ENCODE results near the gene C1QL4.
A peak's percentile ranks its signal among the peaks of the same experiment; 100 is the strongest.
"Not testable (repeated sequence)": the region's sequence is repeated elsewhere in the genome, so short reads cannot be mapped to it uniquely, and the experiment has no call there.

The C1QL4 gene

GRCh38 chr12:49332891-49333371 is 4.1 kb downstream of the C1QL4 start:
- DNase-seq, result no peak

DNA sequence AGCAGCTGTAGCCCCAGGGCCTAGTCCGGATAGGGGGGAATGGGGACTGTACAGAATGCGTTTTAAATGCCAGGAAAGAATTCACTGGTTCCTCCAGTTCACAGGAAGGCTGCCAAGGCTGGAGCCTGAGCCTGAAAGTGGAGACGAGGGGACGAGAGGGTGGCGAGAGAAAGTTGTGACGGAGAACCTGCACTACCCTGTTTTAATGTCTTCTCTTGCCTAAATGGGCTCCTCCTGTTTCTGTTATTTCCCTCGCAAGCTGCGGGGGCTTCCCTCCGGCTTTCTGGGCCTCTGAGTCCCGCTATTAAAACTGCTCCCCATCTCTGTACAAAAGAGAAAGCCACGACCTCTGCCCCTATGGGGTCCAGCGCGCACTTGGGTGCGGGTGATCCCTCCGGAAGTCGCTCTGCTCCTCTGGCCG is 4.5 kb downstream of the C1QL4 start:
- DNase-seq, result no peak

DNA sequence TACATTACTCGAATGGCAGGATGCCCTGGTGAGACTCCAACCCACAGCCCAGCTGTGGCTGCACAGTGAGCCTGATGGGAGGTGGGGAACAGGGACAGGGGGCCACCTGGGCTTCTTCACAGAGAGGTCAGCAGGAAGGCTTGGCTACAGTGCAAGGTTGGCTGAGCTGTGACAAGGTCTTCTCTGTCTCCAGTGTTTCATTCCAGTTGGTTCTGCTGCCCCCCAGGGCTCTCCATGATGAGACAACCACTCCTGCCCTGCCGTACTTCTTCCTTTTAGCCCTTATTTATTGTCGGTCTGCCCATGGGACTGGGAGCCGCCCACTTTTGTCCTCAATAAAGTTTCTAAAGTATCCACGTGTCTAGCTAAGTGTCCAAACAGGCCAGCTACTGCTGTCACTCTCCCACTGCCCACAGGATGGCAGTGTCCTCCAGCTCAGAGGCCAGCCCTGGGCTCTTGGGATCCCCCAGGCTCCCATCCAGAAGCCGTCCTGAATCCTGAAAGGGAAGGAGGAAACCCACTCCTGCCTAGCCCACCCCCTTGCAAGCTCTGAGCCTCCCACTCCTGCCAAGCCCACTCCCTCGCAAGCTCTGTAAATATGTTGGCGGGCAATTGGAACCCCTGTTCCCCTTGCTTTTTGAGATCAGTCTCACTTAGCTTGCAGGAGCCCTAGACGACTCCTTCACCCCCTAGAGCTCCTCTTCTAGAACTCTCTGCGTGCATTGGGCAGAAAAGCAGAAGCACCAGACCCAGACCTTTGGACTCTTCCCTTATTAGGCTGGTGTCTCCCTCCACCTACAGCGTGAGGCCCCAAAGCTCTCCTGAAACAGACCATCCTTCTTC is 5.4 kb downstream of the C1QL4 start:
- DNase-seq, result no peak

GRCh38 chr12:49330631-49331379 is 6.2 kb downstream of the C1QL4 start:
- no peak for DNase-seq

GRCh38 chr12:49330032-49330619 is 6.9 kb downstream of the C1QL4 start:
- DNase-seq, result no peak

GRCh38 chr12:49328816-49329215 is 8.2 kb downstream of the C1QL4 start:
- no peak for DNase-seq

GRCh38 chr12:49327887-49328286 is 9.1 kb downstream of the C1QL4 start:
- no peak for DNase-seq

- DNase-seq, result no peak
These were observed 9.6 kb downstream of the C1QL4 start for GRCh38 chr12:49327368-49327767.

DNA sequence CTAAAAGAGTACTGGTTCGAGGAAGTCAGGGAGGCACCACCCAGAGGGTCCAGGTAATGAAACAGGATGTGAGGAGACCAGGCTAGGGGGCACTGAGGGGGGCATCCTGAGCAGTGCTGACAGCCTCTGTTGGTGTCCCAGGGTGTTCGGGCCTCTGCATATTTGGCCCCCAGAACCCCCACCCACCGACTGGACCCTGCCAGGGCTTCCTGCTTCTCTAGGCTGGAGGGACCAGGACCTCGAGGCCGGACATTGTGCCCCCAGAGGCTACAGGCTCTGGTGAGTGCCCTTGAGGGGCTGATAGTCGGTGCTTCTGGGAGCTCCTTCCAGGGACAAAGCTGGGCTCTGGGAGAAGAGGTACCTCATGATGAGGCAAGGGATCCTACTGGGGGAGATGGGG is 11.4 kb downstream of the C1QL4 start:
- DNase-seq, result no peak

- no peak for DNase-seq
These were observed 13.4 kb downstream of the C1QL4 start for GRCh38 chr12:49323524-49324097.

DNA sequence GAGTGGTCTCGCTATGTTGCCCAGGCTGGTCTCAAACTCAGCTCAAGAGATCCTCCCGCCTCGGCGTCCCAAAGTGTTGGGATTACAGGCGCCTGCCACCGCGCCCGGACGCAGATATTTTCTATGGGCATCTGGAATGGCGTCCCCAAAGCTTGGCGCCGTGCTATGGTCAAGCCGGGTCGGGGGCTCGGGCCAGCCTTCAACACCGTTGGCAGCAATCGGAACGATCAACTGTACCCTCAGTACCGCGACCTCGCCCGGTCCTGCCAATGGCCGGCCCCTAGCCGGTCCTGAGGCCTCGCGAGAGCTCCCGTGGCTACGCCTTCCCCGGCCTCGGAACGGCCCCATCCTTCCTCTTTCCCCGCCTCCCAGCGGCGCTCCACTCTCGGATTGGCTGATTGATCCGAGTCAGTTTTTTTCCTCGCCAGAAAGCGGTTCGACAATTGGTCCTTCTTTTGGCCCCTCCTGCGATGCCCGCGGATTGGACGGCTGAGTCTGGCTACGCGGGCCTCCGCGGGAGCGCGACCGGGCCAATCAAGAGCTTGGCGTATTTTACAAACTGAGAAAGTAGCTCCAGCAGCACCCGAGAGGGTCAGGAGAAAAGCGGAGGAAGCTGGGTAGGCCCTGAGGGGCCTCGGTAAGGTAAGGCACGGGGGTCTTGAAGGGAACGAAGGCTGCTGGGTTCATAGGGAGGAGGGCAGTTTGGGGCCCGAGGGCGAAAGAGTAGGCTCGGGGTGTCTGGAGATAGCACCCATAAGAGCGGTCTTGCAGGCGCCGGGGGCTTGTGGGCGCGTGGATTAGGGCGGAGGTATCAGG is 14.1 kb downstream of the C1QL4 start, which contains the start of gene TROAP:
Gene TROAP (plus strand): TSS at position 548 of the 816 bp plus-strand sequence. CDS start 354 bp downstream, outside the sequence.
- peak; percentile 96 for DNase-seq

DNA sequence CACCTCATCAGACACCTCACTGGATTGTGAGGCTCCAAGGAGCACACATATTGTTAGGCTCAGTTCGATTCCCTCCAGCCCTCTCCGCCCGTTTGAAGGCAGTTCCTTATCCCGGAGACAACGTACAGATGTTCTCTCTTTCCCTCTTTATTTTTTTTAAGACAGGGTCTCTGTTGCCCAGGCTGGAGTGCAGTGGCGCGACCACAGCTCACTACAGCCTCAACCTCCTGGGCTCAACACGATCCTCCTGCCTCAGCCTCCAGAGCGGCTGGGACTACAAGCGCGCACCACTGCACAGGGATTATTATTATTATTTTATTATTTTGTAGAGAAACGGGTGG is 14.7 kb downstream of the C1QL4 start:
- DNase-seq, result no peak

GRCh38 chr12:49320411-49321103 is 16.4 kb downstream of the C1QL4 start:
- DNase-seq, result not testable (repeated sequence)

GRCh38 chr12:49317118-49317517 is 19.9 kb downstream of the C1QL4 start:
- not testable (repeated sequence) for DNase-seq

DNA sequence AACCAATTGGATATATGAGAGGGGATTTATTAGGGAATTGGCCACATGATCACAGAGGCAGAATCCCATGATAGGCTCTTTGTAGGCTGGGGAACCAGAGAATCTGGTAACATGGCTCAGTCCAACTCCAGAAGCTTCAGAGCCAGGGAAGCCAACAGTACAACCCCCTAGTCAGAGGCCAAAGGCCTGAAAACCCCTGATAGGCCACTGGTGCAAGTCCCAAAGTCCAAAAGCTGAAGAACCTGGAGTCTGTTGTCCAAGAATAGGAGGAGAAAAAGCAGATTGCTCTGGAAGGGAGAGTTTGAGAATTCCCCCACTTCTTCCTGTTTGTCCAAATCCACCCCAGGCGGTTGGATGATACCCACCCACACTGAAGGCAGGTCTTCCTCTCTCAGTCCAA is 22.2 kb downstream of the C1QL4 start:
- no peak for DNase-seq

DNA sequence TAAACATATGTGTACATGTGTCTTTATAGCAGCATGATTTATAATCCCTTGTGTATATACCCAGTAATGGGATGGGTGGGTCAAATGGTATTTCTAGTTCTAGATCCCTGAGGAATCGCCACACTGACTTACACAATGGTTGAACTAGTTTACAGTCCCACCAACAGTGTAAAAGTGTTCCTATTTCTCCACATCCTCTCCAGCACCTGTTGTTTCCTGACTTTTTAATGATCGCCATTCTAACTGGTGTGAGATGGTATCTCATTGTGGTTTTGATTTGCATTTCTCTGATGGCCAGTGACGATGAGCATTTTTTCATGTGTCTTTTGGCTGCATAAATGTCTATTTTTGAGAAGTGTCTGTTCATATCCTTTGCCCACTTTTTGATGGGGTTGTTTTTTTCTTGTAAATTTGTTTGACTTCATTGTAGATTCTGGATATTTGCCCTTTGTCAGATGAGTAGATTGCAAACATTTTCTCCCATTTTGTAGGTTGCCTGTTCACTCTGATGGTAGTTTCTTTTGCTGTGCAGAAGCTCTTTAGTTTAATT is 26.5 kb downstream of the C1QL4 start:
- DNase-seq, result not testable (repeated sequence)

DNA sequence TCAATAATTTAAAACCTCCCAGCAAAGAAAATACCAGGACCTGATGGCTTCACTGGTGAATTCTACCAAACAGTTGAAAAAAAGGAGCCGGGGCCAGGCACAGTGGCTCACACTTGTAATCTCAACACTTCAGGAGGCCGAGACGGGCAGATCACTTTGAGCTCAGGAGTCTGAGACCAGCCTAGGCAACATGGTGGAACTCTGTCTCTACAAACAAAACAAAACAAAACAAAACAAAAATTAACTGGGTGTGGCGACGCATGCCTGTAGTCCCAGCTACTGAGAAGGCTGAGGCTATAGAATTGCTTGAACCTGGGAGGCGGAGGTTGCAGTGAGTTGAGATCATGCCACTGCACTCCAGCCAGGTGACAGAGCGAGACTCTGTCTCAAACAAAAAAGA is 27.6 kb downstream of the C1QL4 start:
- no peak for DNase-seq

GRCh38 chr12:49305762-49306510 is 31.1 kb downstream of the C1QL4 start:
- no peak for DNase-seq

- no peak for DNase-seq
These were observed 32.8 kb downstream of the C1QL4 start for GRCh38 chr12:49304161-49304560.

DNA sequence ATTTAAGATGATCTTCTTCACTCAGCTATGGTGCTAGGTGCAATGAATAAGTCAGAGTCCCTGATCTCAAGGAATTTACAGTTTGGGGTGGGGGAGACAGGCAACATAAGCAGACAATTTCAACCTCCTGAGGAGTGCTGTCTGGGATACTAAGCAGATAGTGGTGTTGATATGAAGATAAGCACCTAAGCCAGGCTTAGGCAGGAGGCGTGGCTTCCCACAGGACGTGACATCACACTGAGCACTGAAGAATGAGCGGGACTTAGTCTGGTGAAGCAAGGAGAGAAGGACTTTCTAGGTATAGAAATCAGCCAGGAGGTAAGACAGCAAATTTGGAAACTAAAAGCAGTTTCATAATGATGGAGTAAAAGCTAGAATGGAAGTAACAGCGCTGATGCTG is 35.2 kb downstream of the C1QL4 start:
- no peak for DNase-seq

DNA sequence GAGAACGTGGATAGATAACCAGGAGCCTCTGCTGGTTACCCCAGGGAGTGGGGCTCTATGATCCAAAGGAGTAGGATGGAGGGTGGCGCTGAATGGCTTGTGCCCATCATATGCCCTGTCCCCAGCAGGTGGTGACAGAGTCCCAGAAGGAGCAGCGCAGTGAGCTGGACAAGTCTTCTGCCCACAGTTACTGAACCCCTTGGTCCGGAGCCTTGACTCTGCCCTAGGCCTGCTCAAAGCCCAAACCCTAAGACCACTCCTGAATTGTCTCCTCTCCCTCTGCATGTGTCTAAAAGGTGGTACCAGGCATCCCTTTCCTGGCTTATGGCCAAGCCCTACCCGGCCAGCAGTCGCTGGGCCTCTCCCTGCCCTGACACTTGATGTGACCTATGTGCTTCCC is 38.8 kb downstream of the C1QL4 start:
- no peak for DNase-seq

Data from NCI-H2081 treated with DMSO at 0.1 percent for 48 hours (cell line).